ENCODE data around the gene SNX15. TPM values are rescaled to one million over a fixed set of nuclear protein-coding genes. Genes with fewer than 3 reads are reported as not detected.
"Not testable (repeated sequence)": the region's sequence is repeated elsewhere in the genome, so short reads cannot be mapped to it uniquely, and the experiment has no call there.

The SNX15 gene
- 10 to 100 TPM; 11.7 to 18.3 (median 14.9) TPM for polyA plus RNA-seq (ENCODE audit: low read depth in 6 of 6)

- peaks cover 13 to 24% (median 15%) of the 10 kb centered on the region in 3 donors for H3K4me1 Mint-ChIP-seq
Observed at GRCh38 chr11:65027213-65028067, at the start of gene SNX15. Gene SNX15 (plus strand): TSS chr11:65027439. CDS start chr11:65027538, 99 bp downstream.

GRCh38 chr11:64983339-64983738 lies 43.9 kb upstream of the SNX15 start:
- not testable (repeated sequence) for DNase-seq; H3K9me3 Mint-ChIP-seq; H3K36me3 Mint-ChIP-seq; H3K27ac Mint-ChIP-seq; ATAC-seq (ENCODE audit: low read depth in 2 of 2); H3K27me3 Mint-ChIP-seq
- H3K4me3 Mint-ChIP-seq, result peak overlapping the region in 2 of 8 donors; percentile 48 to 49
- H3K4me1 Mint-ChIP-seq, result peaks cover 37 to 54% (median 39%) of the 10 kb centered on the region in 3 donors

More at GRCh38 chr11:65027213-65028067, at the start of gene SNX15:
- peak within 1 kb of the TSS; percentile 36 to 93 (median 86) for H3K27ac Mint-ChIP-seq
- no peaks in the 10 kb centered on the region for H3K9me3 Mint-ChIP-seq
- H3K4me3 Mint-ChIP-seq, result peak within 1 kb of the TSS; percentile 76 to 93 (median 88)
- no peaks in the 10 kb centered on the region for H3K36me3 Mint-ChIP-seq
- DNase-seq, result peak; percentile 94
- ATAC-seq (ENCODE audit: low read depth in 2 of 2), result peak; percentile 83 to 90
- no peaks in the 10 kb centered on the region for H3K27me3 Mint-ChIP-seq

- peaks cover 67 to 80% (median 72%) of the 10 kb centered on the region in 3 donors for H3K4me1 Mint-ChIP-seq
- peak overlapping the region in 3 of 8 donors; percentile 23 to 82 (median 39) for H3K4me3 Mint-ChIP-seq
- peak overlapping the region in 2 of 6 donors; percentile 7 to 52 for H3K27ac Mint-ChIP-seq
- H3K36me3 Mint-ChIP-seq, result no peaks in the 10 kb centered on the region
- no peak for ATAC-seq (ENCODE audit: low read depth in 2 of 2)
- peaks cover 0 to 4% (median 0%) of the 10 kb centered on the region in 7 donors for H3K9me3 Mint-ChIP-seq
- no peak for DNase-seq
- H3K27me3 Mint-ChIP-seq, result no peaks in the 10 kb centered on the region
Observed at GRCh38 chr11:64987998-64988854, 39.0 kb upstream of the SNX15 start.

GRCh38 chr11:64989416-64989815 lies 37.8 kb upstream of the SNX15 start:
- H3K36me3 Mint-ChIP-seq, result no peaks in the 10 kb centered on the region
- H3K4me3 Mint-ChIP-seq, result peak overlapping the region in 6 of 8 donors; percentile 36 to 91 (median 82)
- peak overlapping the region in 4 of 6 donors; percentile 59 to 86 (median 74) for H3K27ac Mint-ChIP-seq
- no peaks in the 10 kb centered on the region for H3K27me3 Mint-ChIP-seq
- H3K9me3 Mint-ChIP-seq, result peaks cover 0 to 4% (median 0%) of the 10 kb centered on the region in 7 donors
- H3K4me1 Mint-ChIP-seq, result peaks cover 62 to 71% (median 68%) of the 10 kb centered on the region in 3 donors
- DNase-seq, result no peak
- ATAC-seq (ENCODE audit: low read depth in 2 of 2), result no peak

GRCh38 chr11:64990222-64990923 lies 36.9 kb upstream of the SNX15 start:
- peak; percentile 51 for DNase-seq
- Mint-ChIP-seq H3K27me3 (no peaks in the 10 kb centered on the region), H3K4me1 (peaks cover 53 to 62% (median 59%) of the 10 kb centered on the region in 3 donors), H3K4me3 (peak overlapping the region; percentile 12 to 91 (median 81)), H3K9me3 (peaks cover 0 to 2% (median 0%) of the 10 kb centered on the region in 7 donors), H3K36me3 (no peaks in the 10 kb centered on the region), H3K27ac (peak overlapping the region; percentile 1 to 94 (median 86))
- peak; percentile 89 for ATAC-seq (ENCODE audit: low read depth in 2 of 2)

GRCh38 chr11:64994318-64994717 lies 32.9 kb upstream of the SNX15 start:
- Mint-ChIP-seq H3K27me3 (no peaks in the 10 kb centered on the region), H3K27ac (no peak overlapping the region), H3K36me3 (no peaks in the 10 kb centered on the region), H3K4me1 (peaks cover 44 to 48% (median 46%) of the 10 kb centered on the region in 3 donors), H3K9me3 (no peaks in the 10 kb centered on the region), H3K4me3 (no peak overlapping the region)
- no peak for ATAC-seq (ENCODE audit: low read depth in 2 of 2)
- DNase-seq, result no peak

GRCh38 chr11:64996327-64996709 lies 30.9 kb upstream of the SNX15 start:
- Mint-ChIP-seq H3K4me1 (peaks cover 26 to 31% (median 30%) of the 10 kb centered on the region in 3 donors), H3K27ac (peak overlapping the region in 4 of 6 donors; percentile 33 to 92 (median 84)), H3K27me3 (no peaks in the 10 kb centered on the region), H3K36me3 (no peaks in the 10 kb centered on the region), H3K9me3 (no peaks in the 10 kb centered on the region), H3K4me3 (peak overlapping the region; percentile 63 to 94 (median 87))
- DNase-seq, result no peak
- no peak for ATAC-seq (ENCODE audit: low read depth in 2 of 2)

- peak; percentile 87 to 88 for ATAC-seq (ENCODE audit: low read depth in 2 of 2)
- Mint-ChIP-seq H3K27ac (peak within 1 kb of the TSS in 5 of 6 donors; percentile 54 to 94 (median 78)), H3K4me1 (peaks cover 21 to 25% (median 25%) of the 10 kb centered on the region in 3 donors), H3K36me3 (no peaks in the 10 kb centered on the region), H3K4me3 (peak within 1 kb of the TSS; percentile 63 to 94 (median 87)), H3K9me3 (no peaks in the 10 kb centered on the region), H3K27me3 (no peaks in the 10 kb centered on the region)
- DNase-seq, result peak; percentile 31
Observed at GRCh38 chr11:64996710-64997380, 30.4 kb upstream of the SNX15 start, which contains the start of gene BATF2. Gene BATF2 (minus strand): TSS chr11:64996971. CDS start chr11:64996914, 57 bp downstream.

- Mint-ChIP-seq H3K27ac (peak overlapping the region in 1 of 6 donors; percentile 51), H3K27me3 (no peaks in the 10 kb centered on the region), H3K9me3 (no peaks in the 10 kb centered on the region), H3K4me1 (peaks cover 13 to 19% (median 17%) of the 10 kb centered on the region in 3 donors), H3K4me3 (peak overlapping the region in 1 of 8 donors; percentile 13), H3K36me3 (no peaks in the 10 kb centered on the region)
- DNase-seq (no peak), ATAC-seq (ENCODE audit: low read depth in 2 of 2) (no peak)
Observed at GRCh38 chr11:64998141-64998540, 29.1 kb upstream of the SNX15 start.

GRCh38 chr11:64998690-64999431 lies 28.4 kb upstream of the SNX15 start:
- no peaks in the 10 kb centered on the region for H3K9me3 Mint-ChIP-seq
- peaks cover 13 to 19% (median 17%) of the 10 kb centered on the region in 3 donors for H3K4me1 Mint-ChIP-seq
- H3K4me3 Mint-ChIP-seq, result peak overlapping the region in 1 of 8 donors; percentile 15
- H3K27me3 Mint-ChIP-seq, result no peaks in the 10 kb centered on the region
- no peaks in the 10 kb centered on the region for H3K36me3 Mint-ChIP-seq
- DNase-seq (no peak), ATAC-seq (ENCODE audit: low read depth in 2 of 2) (no peak)
- H3K27ac Mint-ChIP-seq, result peak overlapping the region in 3 of 6 donors; percentile 37 to 59 (median 53)

- Mint-ChIP-seq H3K27me3 (no peaks in the 10 kb centered on the region), H3K9me3 (no peaks in the 10 kb centered on the region), H3K4me3 (no peak overlapping the region), H3K4me1 (peaks cover 11 to 19% (median 13%) of the 10 kb centered on the region in 3 donors), H3K27ac (peak overlapping the region in 1 of 6 donors; percentile 53), H3K36me3 (no peaks in the 10 kb centered on the region)
- no peak for ATAC-seq (ENCODE audit: low read depth in 2 of 2)
- DNase-seq, result no peak
Observed at GRCh38 chr11:64999478-64999877, 27.8 kb upstream of the SNX15 start.

All from naive B cell (primary cell).